GM12878 (cell line): Measurements from ENCODE around the gene PDGFD. TPM values are rescaled to one million over a fixed set of nuclear protein-coding genes. Genes with fewer than 3 reads are reported as not detected.

Source experiments
- ATAC-seq: fragments of 200-7000 bp; cut with Tn5 transposase; 3 replicates; pipeline ENCODE4 v1.9.1; 2020; ENCODE audit warnings: mild to moderate bottlenecking, moderate library complexity
- BruUV-seq: library from RNA; stranded (reverse); fragments of 400-500 nt; replicated peaks from 2 replicates; lab custom pipeline; 2021; lab: Mats Ljungman, UMichigan
- CTCF ChIA-PET: fragments of 300-600 bp; sonication (Branson Sonifier 250); formaldehyde crosslinking; extraction: SDS; loops from one replicate; lab custom pipeline; 2021; ENCODE audit warnings: inconsistent platforms; lab: Yijun Ruan, JAX
- POLR2A ChIA-PET: fragments of 350-600 bp; formaldehyde crosslinking; extraction: SDS; loops from one replicate; lab custom pipeline; 2021; ENCODE audit warnings: inconsistent platforms; lab: Charles Lee
- RAD21 ChIA-PET: fragments of 300-600 bp; sonication (Branson Sonifier 250); formaldehyde crosslinking; loops from one replicate; lab custom pipeline; 2023; ENCODE audit warnings: antibody characterized with exemption; ENCODE audit not compliant: unreplicated experiment; lab: Charles Lee
- SMC1A ChIA-PET: fragments of 300-600 bp; sonication (Branson Sonifier 250); formaldehyde crosslinking; loops from one replicate; lab custom pipeline; 2023; ENCODE audit not compliant: unreplicated experiment, uncharacterized antibody; lab: Charles Lee
- DNase-seq: peaks from one replicate; pipeline ENCODE4 v3.0.0-alpha.2; 2011; ENCODE audit warnings: low read depth, low spot score
- FAIRE-seq: peaks from 3 replicates; lab custom pipeline; 2011; peaks lifted over from hg19 to GRCh38; lab: Jason Lieb, UNC
- H2AFZ ChIP-seq: 2 replicates; pipeline ENCODE4 v1.6.0; 2011; ENCODE audit warnings: low read depth, low read length, control low read depth; ENCODE audit not compliant: control insufficient read depth
- H3K27ac ChIP-seq: 2 replicates; pipeline ENCODE4 v1.5.1; 2011; ENCODE audit warnings: control low read depth; ENCODE audit not compliant: control insufficient read depth, insufficient read depth
- H3K27me3 ChIP-seq, 2 experiments: replicated peaks in 1 of 2; 2 replicates each; pipeline versions ENCODE4 v1.6.0 to v1.6.1; 2011; ENCODE audit warnings: low read length in 1 of 2; ENCODE audit not compliant: control insufficient read depth in 2 of 2, insufficient read depth in 2 of 2
- H3K36me3 ChIP-seq, 2 experiments: 2 replicates each; pipeline ENCODE4 v1.5.1; 2011; ENCODE audit warnings: low read length in 1 of 2; ENCODE audit not compliant: control insufficient read depth in 2 of 2, insufficient read depth in 2 of 2
- H3K4me1 ChIP-seq: 2 replicates; pipeline ENCODE4 v1.6.1; 2011; ENCODE audit warnings: mild to moderate bottlenecking, low read length, moderate library complexity, mixed read lengths; ENCODE audit not compliant: control insufficient read depth, insufficient read depth
- H3K4me2 ChIP-seq: 2 replicates; pipeline ENCODE4 v1.6.0; 2011; ENCODE audit warnings: control low read depth; ENCODE audit not compliant: control insufficient read depth, insufficient read depth
- H3K4me3 ChIP-seq: fragments of 200-600 bp; sonication (generic); 2 replicates; pipeline ENCODE4 v1.5.1; 2016
- H3K79me2 ChIP-seq: 2 replicates; pipeline ENCODE4 v1.6.0; 2011; ENCODE audit warnings: low read length; ENCODE audit not compliant: control insufficient read depth, insufficient read depth
- H3K9ac ChIP-seq: 2 replicates; pipeline ENCODE4 v1.8.0; 2011; ENCODE audit warnings: low read length, control low read depth, mixed read lengths; ENCODE audit not compliant: control insufficient read depth, insufficient read depth
- H3K9me3 ChIP-seq: replicated peaks from 3 replicates; pipeline ENCODE4 v1.5.1; 2011; ENCODE audit warnings: mild to moderate bottlenecking, low read length; ENCODE audit not compliant: control insufficient read depth, insufficient read depth
- H4K20me1 ChIP-seq: 2 replicates; pipeline ENCODE4 v1.6.0; 2011; ENCODE audit not compliant: control insufficient read depth, insufficient read depth
- JUNB ChIP-seq: IDR thresholded peaks from 2 replicates; pipeline ENCODE4 v1.6.1; 2016; ENCODE audit warnings: antibody characterized with exemption, mild to moderate bottlenecking
- MYC ChIP-seq: IDR thresholded peaks from 2 replicates; pipeline ENCODE4 v1.6.1; 2011; ENCODE audit warnings: mild to moderate bottlenecking, low read length, moderate library complexity, inconsistent platforms; ENCODE audit not compliant: insufficient read depth, insufficient replicate concordance, insufficient read length, severe bottlenecking
- PML ChIP-seq: IDR thresholded peaks from 2 replicates; pipeline ENCODE4 v1.6.1; 2012; ENCODE audit warnings: low read length, inconsistent platforms
- POU2F2 ChIP-seq: IDR thresholded peaks from 3 replicates; pipeline ENCODE4 v1.6.1; 2011; ENCODE audit warnings: low read depth, mild to moderate bottlenecking, low read length, borderline replicate concordance
- TCF3 ChIP-seq: IDR thresholded peaks from 2 replicates; pipeline ENCODE4 v1.6.1; 2012; ENCODE audit warnings: low read depth, mild to moderate bottlenecking, low read length, borderline replicate concordance; ENCODE audit not compliant: insufficient read depth
- WRNIP1 ChIP-seq: IDR thresholded peaks from 2 replicates; pipeline ENCODE4 v1.6.1; 2011; ENCODE audit warnings: low read depth, low read length, improper control_type of control experiment, borderline replicate concordance
- WGBS: methylation state at CpG from one replicate; pipeline ENCODE4 v1.1.6; 2016; ENCODE audit warnings: low lambda C conversion rate; ENCODE audit not compliant: insufficient replicate concordance, insufficient coverage; ENCODE audit errors: missing lambda C conversion rate; 5-methylcytosine and 5-hydroxymethylcytosine counted together
- in situ Hi-C: fragments of 300-500 bp; cut with MboI; formaldehyde crosslinking; loops from 9 replicates; pipeline ENCODE4 v1.14.3; 2018; ENCODE audit warnings: mixed read lengths
- intact Hi-C: fragments of 100-400 bp; cut with micrococcal nuclease; formaldehyde crosslinking; loops from one replicate; pipeline ENCODE4 v1.14.2; 2022; ENCODE audit not compliant: unreplicated experiment
- polyA plus RNA-seq, 11 experiments: library from polyadenylated mRNA; depleted of rRNA in 4 of 11; unstranded in 6 of 11; stranded (reverse) in 5 of 11; fragments of >200 nt; fragmentation: Nextera tagmentation in 4 of 11; fragmentation: Illumina TruSeq in 1 of 11; extraction: Ambion mirVana in 4 of 11; extraction: Trizol in 1 of 11; gene quantifications; 1 replicate in 1 of 11; 2 replicates in 10 of 11; pipeline versions ENCODE4 v1.2.1 to v1.2.3, GENCODE V29; 2011 to 2016; ENCODE audit warnings: inconsistent platforms in 2 of 11, missing spikeins in 2 of 11, low read depth in 1 of 11
- total RNA-seq, 4 experiments: library from RNA; depleted of rRNA in 3 of 4; stranded (reverse); fragments of >200 nt in 3 of 4; fragmentation: Illumina TruSeq in 1 of 4; extraction: Trizol in 1 of 4; gene quantifications; 2 replicates each; pipeline versions ENCODE4 v1.2.1 to v1.2.3, GENCODE V29; 2013 to 2021
- TF ChIP-seq, protein P1 (sequence below): fragments of 450-650 bp; IDR thresholded peaks from 2 replicates; pipeline ENCODE4 v1.6.1; 2017; ENCODE audit warnings: mild to moderate bottlenecking, low read depth, inconsistent platforms; ENCODE audit not compliant: poor library complexity, severe bottlenecking
- TF ChIP-seq, protein P2 (sequence below): fragments of 450-650 bp; IDR thresholded peaks from 2 replicates; pipeline ENCODE4 v1.6.1; 2017; ENCODE audit warnings: mild to moderate bottlenecking, moderate library complexity

The PDGFD gene
- total and polyA plus RNA-seq, 10 of the 15 experiments (the other 5 are each of a cell fraction or from before 2014, with no cell fraction given): 0.05 to 0.13 TPM; not detected in 8

DNA sequence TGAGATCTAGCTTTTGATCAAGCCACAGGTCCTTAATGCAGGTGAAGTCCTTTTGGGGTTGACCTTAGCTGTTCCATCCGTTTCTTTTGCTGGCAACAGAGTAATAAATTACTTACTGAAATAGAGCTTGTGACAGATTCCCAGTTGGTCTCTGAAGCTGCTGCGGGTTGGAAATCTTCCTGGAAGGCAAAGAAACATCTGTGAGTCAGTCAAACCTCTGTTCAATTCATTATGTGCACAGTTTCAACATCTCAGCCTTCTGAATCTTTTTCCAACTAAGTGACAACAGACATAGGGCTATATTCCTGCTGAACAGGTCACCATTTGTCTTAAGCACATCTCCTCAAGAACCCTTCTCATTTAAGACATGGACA lies 216.4 kb downstream of the PDGFD start:
- TF ChIP-seq POU2F2 (no peak), JUNB (no peak), TCF3 (no peak), WRNIP1 (no peak)
- Histone ChIP-seq H3K4me2 (no peak overlapping the region), H3K79me2 (no peaks in the 10 kb centered on the region), H3K36me3 (no peaks in the 10 kb centered on the region), H3K4me1 (no peaks in the 10 kb centered on the region), H3K9me3 (no peaks in the 10 kb centered on the region), H4K20me1 (no peaks in the 10 kb centered on the region), H3K9ac (no peak overlapping the region), H3K27ac (no peak overlapping the region), H3K27me3 (no peaks in the 10 kb centered on the region), H2AFZ (no peak overlapping the region), H3K4me3 (no peak overlapping the region)
- POLR2A ChIA-PET: no interaction called here
- RAD21 ChIA-PET: no interaction called here
- in situ Hi-C loops (no loop called here), intact Hi-C loops (no loop called here)
- no peak for ATAC-seq
- WGBS: 0% methylated on average over 2 of the region's 2 CpGs
- FAIRE-seq: no peak
- CTCF ChIA-PET: interaction anchor here (1.1 kb wide), 1 partner anchor 11 kb away, joined by 3 read pairs; no protein-coding TSS in a partner anchor
- BruUV-seq: no TSS peak
- SMC1A ChIA-PET: interaction anchor here (1.0 to 1.7 kb wide), 2 partner anchors 11 to 15 kb away, joined by 3 to 8 read pairs; no protein-coding TSS in a partner anchor
- no peak for DNase-seq

DNA sequence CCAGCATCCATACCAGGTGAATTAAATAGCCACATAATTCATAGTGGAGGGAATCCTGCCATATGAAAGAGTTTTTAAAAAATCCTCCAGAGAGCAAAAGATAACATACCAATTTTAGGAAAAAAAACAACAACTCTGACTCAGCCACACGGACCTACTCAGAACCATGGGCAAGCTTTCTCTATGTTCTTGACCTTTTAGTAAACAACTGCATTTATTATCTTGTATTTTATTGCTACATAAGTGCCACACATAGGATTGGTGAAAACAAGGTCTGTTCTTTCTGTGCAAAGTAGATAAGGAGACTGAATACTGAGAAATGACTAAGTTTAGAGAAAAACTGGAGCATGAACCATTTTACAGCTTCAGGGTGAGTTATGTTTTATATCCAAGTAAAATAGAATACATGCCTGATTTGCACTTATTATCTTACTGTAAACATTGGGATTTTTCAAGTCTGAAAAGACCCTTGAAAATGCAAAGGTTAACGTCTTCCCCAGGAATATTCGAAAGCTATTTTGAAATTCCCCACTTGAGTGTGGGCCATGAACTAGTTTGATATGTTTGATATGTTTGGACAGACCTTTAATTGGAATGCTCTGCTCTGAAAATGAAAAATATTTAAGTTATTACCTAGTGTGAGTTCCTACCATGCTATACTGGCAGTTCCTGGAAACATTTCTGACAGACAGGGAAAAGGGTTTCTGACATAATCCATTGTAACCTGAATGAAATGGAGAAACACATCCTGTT lies 217.0 kb downstream of the PDGFD start:
- Histone ChIP-seq H3K36me3 (no peaks in the 10 kb centered on the region), H3K4me1 (no peaks in the 10 kb centered on the region), H3K79me2 (no peaks in the 10 kb centered on the region), H3K27ac (no peak overlapping the region), H3K4me2 (no peak overlapping the region), H3K27me3 (no peaks in the 10 kb centered on the region), H4K20me1 (no peaks in the 10 kb centered on the region), H3K4me3 (no peak overlapping the region), H3K9me3 (no peaks in the 10 kb centered on the region), H2AFZ (no peak overlapping the region), H3K9ac (no peak overlapping the region)
- ChIA-PET SMC1A (interaction anchor here (1.0 to 1.7 kb wide), 2 partner anchors 12 to 15 kb away, joined by 3 to 8 read pairs; no protein-coding TSS in a partner anchor), RAD21 (interaction anchor here (1.2 to 1.8 kb wide), 2 partner anchors 11 to 12 kb away, joined by 3 to 5 read pairs; no protein-coding TSS in a partner anchor), CTCF (interaction anchor here (0.5 to 1.1 kb wide), 3 partner anchors 11 to 391 kb away, joined by 3 read pairs; no protein-coding TSS in a partner anchor), POLR2A (interaction anchor here (1.3 to 1.7 kb wide), 2 partner anchors 7 to 16 kb away, joined by 4 read pairs; no protein-coding TSS in a partner anchor)
- no TSS peak for BruUV-seq
- 59% methylated on average over 3 of the region's 3 CpGs for WGBS
- DNase-seq: no peak
- in situ Hi-C loops: no loop called here
- ATAC-seq: no peak
- intact Hi-C loops: no loop called here
- FAIRE-seq: no peak
- TF ChIP-seq, protein P1, sequence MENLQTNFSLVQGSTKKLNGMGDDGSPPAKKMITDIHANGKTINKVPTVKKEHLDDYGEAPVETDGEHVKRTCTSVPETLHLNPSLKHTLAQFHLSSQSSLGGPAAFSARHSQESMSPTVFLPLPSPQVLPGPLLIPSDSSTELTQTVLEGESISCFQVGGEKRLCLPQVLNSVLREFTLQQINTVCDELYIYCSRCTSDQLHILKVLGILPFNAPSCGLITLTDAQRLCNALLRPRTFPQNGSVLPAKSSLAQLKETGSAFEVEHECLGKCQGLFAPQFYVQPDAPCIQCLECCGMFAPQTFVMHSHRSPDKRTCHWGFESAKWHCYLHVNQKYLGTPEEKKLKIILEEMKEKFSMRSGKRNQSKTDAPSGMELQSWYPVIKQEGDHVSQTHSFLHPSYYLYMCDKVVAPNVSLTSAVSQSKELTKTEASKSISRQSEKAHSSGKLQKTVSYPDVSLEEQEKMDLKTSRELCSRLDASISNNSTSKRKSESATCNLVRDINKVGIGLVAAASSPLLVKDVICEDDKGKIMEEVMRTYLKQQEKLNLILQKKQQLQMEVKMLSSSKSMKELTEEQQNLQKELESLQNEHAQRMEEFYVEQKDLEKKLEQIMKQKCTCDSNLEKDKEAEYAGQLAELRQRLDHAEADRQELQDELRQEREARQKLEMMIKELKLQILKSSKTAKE: no peak
- no peak for TF ChIP-seq PML
- TF ChIP-seq, protein P2, sequence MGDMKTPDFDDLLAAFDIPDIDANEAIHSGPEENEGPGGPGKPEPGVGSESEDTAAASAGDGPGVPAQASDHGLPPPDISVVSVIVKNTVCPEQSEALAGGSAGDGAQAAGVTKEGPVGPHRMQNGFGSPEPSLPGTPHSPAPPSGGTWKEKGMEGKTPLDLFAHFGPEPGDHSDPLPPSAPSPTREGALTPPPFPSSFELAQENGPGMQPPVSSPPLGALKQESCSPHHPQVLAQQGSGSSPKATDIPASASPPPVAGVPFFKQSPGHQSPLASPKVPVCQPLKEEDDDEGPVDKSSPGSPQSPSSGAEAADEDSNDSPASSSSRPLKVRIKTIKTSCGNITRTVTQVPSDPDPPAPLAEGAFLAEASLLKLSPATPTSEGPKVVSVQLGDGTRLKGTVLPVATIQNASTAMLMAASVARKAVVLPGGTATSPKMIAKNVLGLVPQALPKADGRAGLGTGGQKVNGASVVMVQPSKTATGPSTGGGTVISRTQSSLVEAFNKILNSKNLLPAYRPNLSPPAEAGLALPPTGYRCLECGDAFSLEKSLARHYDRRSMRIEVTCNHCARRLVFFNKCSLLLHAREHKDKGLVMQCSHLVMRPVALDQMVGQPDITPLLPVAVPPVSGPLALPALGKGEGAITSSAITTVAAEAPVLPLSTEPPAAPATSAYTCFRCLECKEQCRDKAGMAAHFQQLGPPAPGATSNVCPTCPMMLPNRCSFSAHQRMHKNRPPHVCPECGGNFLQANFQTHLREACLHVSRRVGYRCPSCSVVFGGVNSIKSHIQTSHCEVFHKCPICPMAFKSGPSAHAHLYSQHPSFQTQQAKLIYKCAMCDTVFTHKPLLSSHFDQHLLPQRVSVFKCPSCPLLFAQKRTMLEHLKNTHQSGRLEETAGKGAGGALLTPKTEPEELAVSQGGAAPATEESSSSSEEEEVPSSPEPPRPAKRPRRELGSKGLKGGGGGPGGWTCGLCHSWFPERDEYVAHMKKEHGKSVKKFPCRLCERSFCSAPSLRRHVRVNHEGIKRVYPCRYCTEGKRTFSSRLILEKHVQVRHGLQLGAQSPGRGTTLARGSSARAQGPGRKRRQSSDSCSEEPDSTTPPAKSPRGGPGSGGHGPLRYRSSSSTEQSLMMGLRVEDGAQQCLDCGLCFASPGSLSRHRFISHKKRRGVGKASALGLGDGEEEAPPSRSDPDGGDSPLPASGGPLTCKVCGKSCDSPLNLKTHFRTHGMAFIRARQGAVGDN: no peak
- TF ChIP-seq MYC: no peak
